ENCODE data around the gene PCDHGA8.

- TF ChIP-seq CTCF (IDR thresholded peaks at IDR 0.05; ENCODE audit: low read depth, low read length, missing input control) (no peak), MAX (IDR thresholded peaks at IDR 0.05) (no peak), REST (IDR thresholded peaks at IDR 0.05) (no peak), HNF4A (conservative IDR thresholded peaks at IDR 0.05) (no peak), RAD21 (IDR thresholded peaks at IDR 0.05) (no peak), TAF1 (conservative IDR thresholded peaks at IDR 0.05) (no peak), SP1 (IDR thresholded peaks at IDR 0.05) (no peak), YY1 (IDR thresholded peaks at IDR 0.05) (no peak), EGR1 (IDR thresholded peaks at IDR 0.05; ENCODE audit: low read depth in 2 of 2) (no peak), RXRA (IDR thresholded peaks at IDR 0.05) (no peak), JUND (IDR thresholded peaks at IDR 0.05) (no peak), GABPA (IDR thresholded peaks at IDR 0.05 in 1 of 2, conservative IDR thresholded peaks at IDR 0.05 in 1 of 2) (no peak)
- TF ChIP-seq, protein P1, sequence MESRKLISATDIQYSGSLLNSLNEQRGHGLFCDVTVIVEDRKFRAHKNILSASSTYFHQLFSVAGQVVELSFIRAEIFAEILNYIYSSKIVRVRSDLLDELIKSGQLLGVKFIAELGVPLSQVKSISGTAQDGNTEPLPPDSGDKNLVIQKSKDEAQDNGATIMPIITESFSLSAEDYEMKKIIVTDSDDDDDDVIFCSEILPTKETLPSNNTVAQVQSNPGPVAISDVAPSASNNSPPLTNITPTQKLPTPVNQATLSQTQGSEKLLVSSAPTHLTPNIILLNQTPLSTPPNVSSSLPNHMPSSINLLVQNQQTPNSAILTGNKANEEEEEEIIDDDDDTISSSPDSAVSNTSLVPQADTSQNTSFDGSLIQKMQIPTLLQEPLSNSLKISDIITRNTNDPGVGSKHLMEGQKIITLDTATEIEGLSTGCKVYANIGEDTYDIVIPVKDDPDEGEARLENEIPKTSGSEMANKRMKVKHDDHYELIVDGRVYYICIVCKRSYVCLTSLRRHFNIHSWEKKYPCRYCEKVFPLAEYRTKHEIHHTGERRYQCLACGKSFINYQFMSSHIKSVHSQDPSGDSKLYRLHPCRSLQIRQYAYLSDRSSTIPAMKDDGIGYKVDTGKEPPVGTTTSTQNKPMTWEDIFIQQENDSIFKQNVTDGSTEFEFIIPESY (IDR thresholded peaks at IDR 0.05) = no peak
These were observed 29.7 kb upstream of the PCDHGA8 start for GRCh38 chr5:141362719-141363118.

Data from liver (tissue), 3 donors.